Mesodermal cell (in vitro differentiated cells): ENCODE measurements around the gene TULP3. TPM values are rescaled to one million over a fixed set of nuclear protein-coding genes. Genes with fewer than 3 reads are reported as not detected.

Experiments
- H3K27ac ChIP-seq: 2 replicates; pipeline ENCODE4 v1.7.0; 2013; ENCODE audit warnings: mild to moderate bottlenecking, low read depth, low read length, moderate library complexity; ENCODE audit not compliant: severe bottlenecking
- H3K36me3 ChIP-seq: 2 replicates; pipeline ENCODE4 v1.7.1; 2013; ENCODE audit warnings: mild to moderate bottlenecking, low read length, moderate library complexity; ENCODE audit not compliant: control insufficient read depth, insufficient read depth
- H3K4me1 ChIP-seq: one replicate; pipeline ENCODE4 v1.7.1; 2013; ENCODE audit warnings: mild to moderate bottlenecking, low read length; ENCODE audit not compliant: insufficient read depth, control insufficient read depth, poor library complexity, severe bottlenecking
- H3K4me3 ChIP-seq: 2 replicates; pipeline ENCODE4 v1.7.0; 2013; ENCODE audit warnings: low read length, control low read depth, mild to moderate bottlenecking; ENCODE audit not compliant: insufficient read depth, poor library complexity, severe bottlenecking; ENCODE audit errors: extremely low read depth
- H3K9me3 ChIP-seq: 2 replicates; pipeline ENCODE4 v1.7.1; 2013; ENCODE audit warnings: mild to moderate bottlenecking, low read length, moderate library complexity; ENCODE audit not compliant: control insufficient read depth
- WGBS, 2 experiments: methylation state at CpG; one replicate each; pipeline ENCODE4 v1.1.5; 2013; ENCODE audit warnings: missing lambda C conversion rate in 2 of 2; ENCODE audit not compliant: insufficient coverage in 2 of 2; 5-methylcytosine and 5-hydroxymethylcytosine counted together
- polyA plus RNA-seq, 2 experiments: library from polyadenylated mRNA; stranded (reverse); fragments of 50-300 nt; gene quantifications; one replicate each; pipeline ENCODE4 v1.2.3, GENCODE V29; 2013

TULP3 gene
- 36.4 TPM for polyA plus RNA-seq (2013, experiment 1 of 2)
- polyA plus RNA-seq (2013, experiment 2 of 2), result 34.4 TPM

- 1 to 2% methylated on average over 73 to 82 of the region's 83 CpGs for whole genome bisulfite sequencing, 2 experiments
Observed at GRCh38 chr12:2890388-2891239, at the start of gene TULP3. TSS of gene TULP3 (plus strand) at chr12:2890891. CDS start at chr12:2890948, 57 bp downstream.

GRCh38 chr12:2841056-2841650 is 49.5 kb upstream of the TULP3 start:
- 83 to 93% methylated on average over 5 to 8 of the region's 9 CpGs for WGBS, 2 experiments
- Histone ChIP-seq H3K36me3 (peaks cover 4% of the 10 kb centered on the region), H3K9me3 (no peaks in the 10 kb centered on the region), H3K27ac (no peak overlapping the region), H3K4me3 (no peak overlapping the region), H3K4me1 (peaks cover 13% of the 10 kb centered on the region)

More at GRCh38 chr12:2890388-2891239, at the start of gene TULP3:
- Histone ChIP-seq H3K36me3 (peaks cover 41% of the 10 kb centered on the region), H3K9me3 (no peaks in the 10 kb centered on the region), H3K4me3 (peak within 1 kb of the TSS; percentile 80), H3K27ac (peak within 1 kb of the TSS; percentile 86), H3K4me1 (no peaks in the 10 kb centered on the region)

GRCh38 chr12:2842948-2843347 is 47.7 kb upstream of the TULP3 start:
- 76 to 90% methylated on average over 3 to 4 of the region's 5 CpGs for WGBS, 2 experiments

GRCh38 chr12:2844786-2845185 is 45.9 kb upstream of the TULP3 start:
- 85 to 94% methylated on average over 8 to 9 of the region's 9 CpGs for WGBS, 2 experiments
- H3K4me1 ChIP-seq, result peaks cover 17% of the 10 kb centered on the region
- H3K9me3 ChIP-seq, result no peaks in the 10 kb centered on the region
- H3K27ac ChIP-seq, result peak overlapping the region; percentile 70
- H3K36me3 ChIP-seq, result peaks cover 3% of the 10 kb centered on the region
- no peak overlapping the region for H3K4me3 ChIP-seq

More at GRCh38 chr12:2842948-2843347, 47.7 kb upstream of the TULP3 start:
- Histone ChIP-seq H3K27ac (no peak overlapping the region), H3K4me3 (no peak overlapping the region), H3K4me1 (peaks cover 17% of the 10 kb centered on the region), H3K36me3 (peaks cover 4% of the 10 kb centered on the region), H3K9me3 (no peaks in the 10 kb centered on the region)

GRCh38 chr12:2845280-2845679 is 45.4 kb upstream of the TULP3 start:
- H3K27ac ChIP-seq, result peak overlapping the region; percentile 70
- H3K9me3 ChIP-seq, result no peaks in the 10 kb centered on the region
- no peak overlapping the region for H3K4me3 ChIP-seq
- H3K36me3 ChIP-seq, result no peaks in the 10 kb centered on the region
- WGBS, 2 experiments, result 61 to 71% methylated on average over 2 to 4 of the region's 6 CpGs
- H3K4me1 ChIP-seq, result peaks cover 17% of the 10 kb centered on the region

GRCh38 chr12:2851931-2852330 is 38.8 kb upstream of the TULP3 start:
- no peak overlapping the region for H3K27ac ChIP-seq
- H3K4me1 ChIP-seq, result no peaks in the 10 kb centered on the region
- no peaks in the 10 kb centered on the region for H3K36me3 ChIP-seq
- H3K9me3 ChIP-seq, result no peaks in the 10 kb centered on the region
- WGBS, 2 experiments, result 80% methylated on average over 1 of the region's 3 CpGs; no CpG with 5 or more reads in 1 of the 2 experiments
- H3K4me3 ChIP-seq, result no peak overlapping the region

- Histone ChIP-seq H3K9me3 (no peaks in the 10 kb centered on the region), H3K36me3 (peaks cover 12% of the 10 kb centered on the region), H3K4me1 (no peaks in the 10 kb centered on the region), H3K27ac (no peak overlapping the region), H3K4me3 (no peak overlapping the region)
- 0 to 10% methylated on average over 5 to 8 of the region's 11 CpGs for WGBS, 2 experiments
Observed at GRCh38 chr12:2853626-2854025, 37.1 kb upstream of the TULP3 start.

GRCh38 chr12:2854669-2855453 is 35.8 kb upstream of the TULP3 start:
- Histone ChIP-seq H3K9me3 (no peaks in the 10 kb centered on the region), H3K4me3 (no peak overlapping the region), H3K27ac (no peak overlapping the region), H3K36me3 (peaks cover 24% of the 10 kb centered on the region), H3K4me1 (no peaks in the 10 kb centered on the region)
- WGBS, 2 experiments, result 83 to 84% methylated on average over 14 to 20 of the region's 25 CpGs

- H3K9me3 ChIP-seq, result no peaks in the 10 kb centered on the region
- H3K4me1 ChIP-seq, result no peaks in the 10 kb centered on the region
- no peak overlapping the region for H3K27ac ChIP-seq
- peaks cover 31% of the 10 kb centered on the region for H3K36me3 ChIP-seq
- no peak overlapping the region for H3K4me3 ChIP-seq
- 91 to 92% methylated on average over 6 to 7 of the region's 7 CpGs for WGBS, 2 experiments
Observed at GRCh38 chr12:2855546-2855945, 35.1 kb upstream of the TULP3 start.

GRCh38 chr12:2856051-2856450 is 34.6 kb upstream of the TULP3 start:
- 81 to 92% methylated on average over 2 to 3 of the region's 3 CpGs for WGBS, 2 experiments
- Histone ChIP-seq H3K27ac (no peak overlapping the region), H3K4me1 (no peaks in the 10 kb centered on the region)

More at GRCh38 chr12:2856051-2856450, 34.6 kb upstream of the TULP3 start:
- H3K4me3 ChIP-seq, result no peak overlapping the region
- H3K36me3 ChIP-seq, result peaks cover 31% of the 10 kb centered on the region
- no peaks in the 10 kb centered on the region for H3K9me3 ChIP-seq
